Fibroblast of gingiva (primary cell): ENCODE measurements around the gene MRPL49.

Experiments used
- DNase-seq: peaks from one replicate; pipeline ENCODE4 v3.0.0-alpha.2; 2011; ENCODE audit warnings: low read depth

Gene MRPL49

GRCh38 chr11:65121865-65122696 is at the start of gene MRPL49, which contains the start of gene FAU:
MRPL49 (plus strand) TSS chr11:65122321; CDS start chr11:65122347, 26 bp downstream.
FAU (minus strand) TSS chr11:65122134; CDS start chr11:65121813, 321 bp downstream.
- DNase-seq, result peak; percentile 93

- no peak for DNase-seq
These were observed 49.5 kb upstream of the MRPL49 start for GRCh38 chr11:65072631-65072966.

- DNase-seq, result no peak
These were observed 44.7 kb upstream of the MRPL49 start for GRCh38 chr11:65077451-65077850.

GRCh38 chr11:65078151-65078550 is 44.0 kb upstream of the MRPL49 start:
- no peak for DNase-seq

- no peak for DNase-seq
These were observed 43.3 kb upstream of the MRPL49 start for GRCh38 chr11:65078786-65079342.

GRCh38 chr11:65083134-65083833 is 38.8 kb upstream of the MRPL49 start:
- no peak for DNase-seq

GRCh38 chr11:65083834-65084597 is 38.1 kb upstream of the MRPL49 start, which contains the start of the genes CDCA5 and ZFPL1:
CDCA5 (minus strand) TSS chr11:65084040; CDS start chr11:65083978, 62 bp downstream.
ZFPL1 (plus strand) TSS chr11:65084222; CDS start chr11:65084699, 477 bp downstream.
- peak; percentile 96 for DNase-seq

GRCh38 chr11:65084598-65085375 is 37.3 kb upstream of the MRPL49 start:
- no peak for DNase-seq

- DNase-seq, result no peak
These were observed 36.7 kb upstream of the MRPL49 start for GRCh38 chr11:65085446-65085845.

GRCh38 chr11:65086809-65087208 is 35.3 kb upstream of the MRPL49 start:
- no peak for DNase-seq

- no peak for DNase-seq
These were observed 34.9 kb upstream of the MRPL49 start for GRCh38 chr11:65087216-65087615.

GRCh38 chr11:65087827-65088226 is 34.3 kb upstream of the MRPL49 start:
- no peak for DNase-seq

- DNase-seq, result no peak
These were observed 32.5 kb upstream of the MRPL49 start for GRCh38 chr11:65089621-65090020.

- no peak for DNase-seq
These were observed 31.5 kb upstream of the MRPL49 start for GRCh38 chr11:65090628-65091027.

- DNase-seq, result no peak
These were observed 26.7 kb upstream of the MRPL49 start for GRCh38 chr11:65095427-65095826.

- DNase-seq, result peak; percentile 88
These were observed 25.9 kb upstream of the MRPL49 start, which contains the start of gene VPS51 for GRCh38 chr11:65095974-65096806. VPS51 (plus strand) TSS chr11:65096214; CDS start chr11:65096251, 37 bp downstream.

- DNase-seq, result no peak
These were observed 25.2 kb upstream of the MRPL49 start for GRCh38 chr11:65096926-65097325.

- DNase-seq, result no peak
These were observed 21.3 kb upstream of the MRPL49 start for GRCh38 chr11:65100674-65101350.
